Natural killer cell (primary cell): Measurements from ENCODE around the gene PSMB2. TPM values are rescaled to one million over a fixed set of nuclear protein-coding genes. Genes with fewer than 3 reads are reported as not detected.
"Not testable (repeated sequence)": the region's sequence is repeated elsewhere in the genome, so short reads cannot be mapped to it uniquely, and the experiment has no call there.

Experiments
- ATAC-seq, 3 donors: fragments of 150-1000 bp in 2 of 3; fragments of 200-7000 bp in 1 of 3; cut with Tn5 transposase; 1 replicate in 1 of 3; 2 replicates in 2 of 3; pipeline ENCODE4 v1.10.0; 2021; ENCODE audit warnings: mild to moderate bottlenecking in 2 of 3, moderate library complexity in 2 of 3
- DNase-seq, 2 donors: peaks; one replicate each; pipeline versions ENCODE4 v3.0.0 to v3.0.0-alpha.2; 2013 to 2021; ENCODE audit warnings: mixed read lengths in 1 of 2
- H3K27ac ChIP-seq: one replicate; pipeline ENCODE4 v1.5.1; 2013; ENCODE audit warnings: mild to moderate bottlenecking, low read length
- H3K27me3 ChIP-seq: one replicate; pipeline ENCODE4 v1.6.1; 2013; ENCODE audit warnings: low read length; ENCODE audit not compliant: control insufficient read depth, insufficient read depth
- H3K36me3 ChIP-seq: one replicate; pipeline ENCODE4 v1.6.1; 2013; ENCODE audit warnings: low read length; ENCODE audit not compliant: control insufficient read depth, insufficient read depth
- H3K4me1 ChIP-seq: one replicate; pipeline ENCODE4 v1.6.1; 2013; ENCODE audit warnings: low read length; ENCODE audit not compliant: control insufficient read depth, insufficient read depth
- H3K4me3 ChIP-seq: one replicate; pipeline ENCODE4 v1.5.1; 2013; ENCODE audit warnings: low read length
- H3K9me3 ChIP-seq: one replicate; pipeline ENCODE4 v1.6.1; 2013; ENCODE audit warnings: low read length; ENCODE audit not compliant: control insufficient read depth, insufficient read depth
- H3K27ac Mint-ChIP-seq, 2 donors: one replicate each; pipeline ENCODE4 v1.8.0; 2022; ENCODE audit warnings: mild to moderate bottlenecking in 2 of 2, mixed read lengths in 2 of 2, moderate library complexity in 1 of 2
- H3K27me3 Mint-ChIP-seq, 2 donors: one replicate each; pipeline ENCODE4 v1.8.0; 2022; ENCODE audit warnings: low read depth in 2 of 2, mixed read lengths in 2 of 2
- H3K36me3 Mint-ChIP-seq: one replicate; pipeline ENCODE4 v1.8.0; 2022; ENCODE audit warnings: mixed read lengths
- H3K4me1 Mint-ChIP-seq, 2 donors: one replicate each; pipeline ENCODE4 v1.8.0; 2022; ENCODE audit warnings: mixed read lengths in 2 of 2
- H3K4me3 Mint-ChIP-seq: one replicate; pipeline ENCODE4 v1.8.0; 2022; ENCODE audit warnings: mild to moderate bottlenecking, moderate library complexity, mixed read lengths
- H3K9me3 Mint-ChIP-seq, 2 donors: one replicate each; pipeline ENCODE4 v1.8.0; 2022; ENCODE audit warnings: mixed read lengths in 2 of 2
- WGBS: methylation state at CpG from one replicate; pipeline ENCODE4 v1.1.7; 2013; ENCODE audit warnings: missing lambda C conversion rate; ENCODE audit not compliant: insufficient coverage; 5-methylcytosine and 5-hydroxymethylcytosine counted together
- intact Hi-C: fragments of 100-400 bp; cut with micrococcal nuclease; formaldehyde crosslinking; loops from one replicate; pipeline ENCODE4 v1.14.2; 2022
- total RNA-seq, 4 donors: library from RNA; stranded (reverse); fragments of 120-200 nt in 1 of 4; gene quantifications; one replicate each; pipeline versions ENCODE4 v1.2.3 to v1.2.4, GENCODE V29; 2013 to 2022
- TF ChIP-seq, protein P1 (sequence below): fragments of 200-600 bp; IDR thresholded peaks from one replicate; pipeline ENCODE4 v1.8.0; 2022; ENCODE audit warnings: antibody characterized with exemption

Gene PSMB2
- total RNA-seq, 3 donors from 2014 or later (not counting 1 experiment from before 2014, with no cell fraction given), result 37.0 to 45.0 (median 37.3) TPM

- Histone ChIP-seq H3K4me1 (no peaks in the 10 kb centered on the region), H3K36me3 (peaks cover 17% of the 10 kb centered on the region), H3K27me3 (no peaks in the 10 kb centered on the region), H3K9me3 (no peaks in the 10 kb centered on the region), H3K4me3 (no peak overlapping the region), H3K27ac (no peak overlapping the region)
- TF ChIP-seq, protein P1, sequence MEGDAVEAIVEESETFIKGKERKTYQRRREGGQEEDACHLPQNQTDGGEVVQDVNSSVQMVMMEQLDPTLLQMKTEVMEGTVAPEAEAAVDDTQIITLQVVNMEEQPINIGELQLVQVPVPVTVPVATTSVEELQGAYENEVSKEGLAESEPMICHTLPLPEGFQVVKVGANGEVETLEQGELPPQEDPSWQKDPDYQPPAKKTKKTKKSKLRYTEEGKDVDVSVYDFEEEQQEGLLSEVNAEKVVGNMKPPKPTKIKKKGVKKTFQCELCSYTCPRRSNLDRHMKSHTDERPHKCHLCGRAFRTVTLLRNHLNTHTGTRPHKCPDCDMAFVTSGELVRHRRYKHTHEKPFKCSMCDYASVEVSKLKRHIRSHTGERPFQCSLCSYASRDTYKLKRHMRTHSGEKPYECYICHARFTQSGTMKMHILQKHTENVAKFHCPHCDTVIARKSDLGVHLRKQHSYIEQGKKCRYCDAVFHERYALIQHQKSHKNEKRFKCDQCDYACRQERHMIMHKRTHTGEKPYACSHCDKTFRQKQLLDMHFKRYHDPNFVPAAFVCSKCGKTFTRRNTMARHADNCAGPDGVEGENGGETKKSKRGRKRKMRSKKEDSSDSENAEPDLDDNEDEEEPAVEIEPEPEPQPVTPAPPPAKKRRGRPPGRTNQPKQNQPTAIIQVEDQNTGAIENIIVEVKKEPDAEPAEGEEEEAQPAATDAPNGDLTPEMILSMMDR, result no peak
- ATAC-seq, result no peak
- no peak overlapping the region for H3K4me3 Mint-ChIP-seq
- WGBS, result 97% methylated on average over 7 of the region's 7 CpGs
- no peak for DNase-seq
- intact Hi-C loops, result no loop called here
- no peaks in the 10 kb centered on the region for H3K9me3 Mint-ChIP-seq
- no peaks in the 10 kb centered on the region for H3K27me3 Mint-ChIP-seq
- no peaks in the 10 kb centered on the region for H3K36me3 Mint-ChIP-seq
- peaks cover 19 to 40% of the 10 kb centered on the region in 2 donors for H3K4me1 Mint-ChIP-seq
- no peak overlapping the region for H3K27ac Mint-ChIP-seq
Observed at GRCh38 chr1:35586808-35587207, 54.5 kb downstream of the PSMB2 start.

- ATAC-seq, H3K9me3 Mint-ChIP-seq, intact Hi-C loops, H3K4me3 ChIP-seq, H3K4me3 Mint-ChIP-seq, H3K27me3 ChIP-seq, H3K36me3 Mint-ChIP-seq, H3K27ac ChIP-seq, H3K27ac Mint-ChIP-seq, H3K27me3 Mint-ChIP-seq, DNase-seq, H3K4me1 ChIP-seq, H3K9me3 ChIP-seq: not testable (repeated sequence)
- 100% methylated on average over 1 of the region's 1 CpG for WGBS
- peaks cover 19 to 35% of the 10 kb centered on the region in 2 donors for H3K4me1 Mint-ChIP-seq
- H3K36me3 ChIP-seq, result peaks cover 13% of the 10 kb centered on the region
Observed at GRCh38 chr1:35585805-35586204, 55.5 kb downstream of the PSMB2 start.

- Histone ChIP-seq H3K36me3 (peaks cover 9% of the 10 kb centered on the region), H3K4me1 (no peaks in the 10 kb centered on the region), H3K9me3 (no peaks in the 10 kb centered on the region), H3K27me3 (no peaks in the 10 kb centered on the region), H3K27ac (no peak overlapping the region), H3K4me3 (no peak overlapping the region)
- peaks cover 19 to 34% of the 10 kb centered on the region in 2 donors for H3K4me1 Mint-ChIP-seq
- 98% methylated on average over 2 of the region's 3 CpGs for WGBS
- H3K27me3 Mint-ChIP-seq, result no peaks in the 10 kb centered on the region
- DNase-seq (no peak), ATAC-seq (no peak)
- intact Hi-C loops, result no loop called here
- no peak overlapping the region for H3K4me3 Mint-ChIP-seq
- TF ChIP-seq, protein P1, result no peak
- H3K27ac Mint-ChIP-seq, result no peak overlapping the region
- no peaks in the 10 kb centered on the region for H3K36me3 Mint-ChIP-seq
- no peaks in the 10 kb centered on the region for H3K9me3 Mint-ChIP-seq
Observed at GRCh38 chr1:35585281-35585680, 56.0 kb downstream of the PSMB2 start.

- H3K9me3 Mint-ChIP-seq, H3K36me3 ChIP-seq, intact Hi-C loops, H3K9me3 ChIP-seq, H3K27ac Mint-ChIP-seq, H3K4me3 Mint-ChIP-seq, DNase-seq, ATAC-seq, H3K27me3 ChIP-seq, H3K36me3 Mint-ChIP-seq, H3K27ac ChIP-seq, H3K27me3 Mint-ChIP-seq, H3K4me3 ChIP-seq: not testable (repeated sequence)
- 95% methylated on average over 9 of the region's 9 CpGs for WGBS
- peaks cover 21 to 28% of the 10 kb centered on the region in 2 donors for H3K4me1 Mint-ChIP-seq
- peaks cover 16% of the 10 kb centered on the region for H3K4me1 ChIP-seq
Observed at GRCh38 chr1:35581621-35582020, 59.7 kb downstream of the PSMB2 start.
